Ovary (tissue), 3 donors: ENCODE measurements around the gene TM9SF4.

ENCODE experiments used
- CTCF ChIP-seq, 3 donors: fragments of 450-650 bp in 2 of 3; fragments of 200-600 bp in 1 of 3; IDR thresholded peaks; one replicate each; pipeline versions ENCODE4 v1.5.1 to v1.8.0; 2016 to 2022; ENCODE audit warnings: antibody characterized with exemption in 3 of 3, mild to moderate bottlenecking in 1 of 3
- POLR2A ChIP-seq: fragments of 450-650 bp; IDR thresholded peaks from one replicate; pipeline ENCODE4 v1.6.1; 2017; ENCODE audit warnings: antibody characterized with exemption, mild to moderate bottlenecking, moderate library complexity
- donor health status: DM: no; HTN: no; CAD: no.

- TF ChIP-seq CTCF (IDR thresholded peaks at IDR 0.05): no peak
- no peak for TF ChIP-seq POLR2A
Observed at GRCh38 chr20:32098786-32099185, 10.7 kb upstream of the TM9SF4 start.
